Measurements from ENCODE around the gene TCERG1L.

TCERG1L gene

GRCh38 chr10:131068311-131068710, 243.2 kb downstream of the TCERG1L start:
- H2AK5ac ChIP-seq (ENCODE audit: low read length, severe bottlenecking), result no peak overlapping the region
- H3K14ac ChIP-seq (ENCODE audit: low read length in 2 of 2), result no peak overlapping the region
- H3K36me3 ChIP-seq (ENCODE audit: control insufficient read depth in 1 of 2, insufficient read depth in 2 of 2, low read depth in 1 of 2, low read length in 2 of 2), result no peaks in the 10 kb centered on the region
- H3K27me3 ChIP-seq (ENCODE audit: control insufficient read depth in 1 of 2, insufficient read depth in 1 of 2, low read length in 2 of 2), result no peaks in the 10 kb centered on the region
- no peak overlapping the region for H3K4ac ChIP-seq (ENCODE audit: low read depth in 1 of 2, low read length in 2 of 2)
- DNase-seq, result no peak
- no peak overlapping the region for H2BK12ac ChIP-seq (ENCODE audit: low read length in 2 of 2)
- no peak overlapping the region for H2AFZ ChIP-seq (ENCODE audit: low read depth, low read length)
- H4K91ac ChIP-seq (ENCODE audit: low read length), result no peak overlapping the region
- H3K4me3 ChIP-seq (ENCODE audit: insufficient read depth in 1 of 2, low read depth in 1 of 2, low read length in 2 of 2), result no peak overlapping the region
- 90% methylated on average over 16 of the region's 16 CpGs for WGBS
- H3K79me1 ChIP-seq (replicated peaks; ENCODE audit: low read length, poor library complexity, severe bottlenecking), result no peaks in the 10 kb centered on the region
- no peak overlapping the region for H2BK5ac ChIP-seq (ENCODE audit: low read depth, low read length, poor library complexity, severe bottlenecking)
- no peak overlapping the region for H2BK15ac ChIP-seq (ENCODE audit: low read depth, poor library complexity, severe bottlenecking)
- no peak overlapping the region for H3K18ac ChIP-seq (ENCODE audit: low read depth in 1 of 2, low read length in 2 of 2)
- H3K4me1 ChIP-seq (ENCODE audit: control insufficient read depth, insufficient read depth, low read depth, low read length), result no peaks in the 10 kb centered on the region
- H3K9ac ChIP-seq (ENCODE audit: low read length), result no peak overlapping the region
- no peak overlapping the region for H4K8ac ChIP-seq (ENCODE audit: low read length)
- no peaks in the 10 kb centered on the region for H3K9me3 ChIP-seq (ENCODE audit: control insufficient read depth, low read length)
- H2BK120ac ChIP-seq (ENCODE audit: low read depth, low read length), result no peak overlapping the region
- no peak overlapping the region for H3K4me2 ChIP-seq (ENCODE audit: low read length, poor library complexity, severe bottlenecking)
- no peak overlapping the region for H3K23ac ChIP-seq (ENCODE audit: low read length in 2 of 2)
- H3K27ac ChIP-seq (ENCODE audit: low read length, poor library complexity, severe bottlenecking), result no peak overlapping the region

GRCh38 chr10:131067690-131068089, 243.8 kb downstream of the TCERG1L start:
- Histone ChIP-seq H3K4me1 (ENCODE audit: control insufficient read depth, insufficient read depth, low read depth, low read length) (no peaks in the 10 kb centered on the region), H2AFZ (ENCODE audit: low read depth, low read length) (no peak overlapping the region), H3K4ac (ENCODE audit: low read depth in 1 of 2, low read length in 2 of 2) (no peak overlapping the region), H2BK5ac (ENCODE audit: low read depth, low read length, poor library complexity, severe bottlenecking) (no peak overlapping the region), H3K23ac (ENCODE audit: low read length in 2 of 2) (no peak overlapping the region), H2AK5ac (ENCODE audit: low read length, severe bottlenecking) (no peak overlapping the region), H3K14ac (ENCODE audit: low read length in 2 of 2) (no peak overlapping the region), H2BK120ac (ENCODE audit: low read depth, low read length) (no peak overlapping the region), H3K18ac (ENCODE audit: low read depth in 1 of 2, low read length in 2 of 2) (no peak overlapping the region), H3K9me3 (ENCODE audit: control insufficient read depth, low read length) (no peaks in the 10 kb centered on the region), H3K36me3 (ENCODE audit: control insufficient read depth in 1 of 2, insufficient read depth in 2 of 2, low read depth in 1 of 2, low read length in 2 of 2) (no peaks in the 10 kb centered on the region), H3K27ac (ENCODE audit: low read length, poor library complexity, severe bottlenecking) (no peak overlapping the region), H4K91ac (ENCODE audit: low read length) (no peak overlapping the region), H2BK15ac (ENCODE audit: low read depth, poor library complexity, severe bottlenecking) (no peak overlapping the region), H2BK12ac (ENCODE audit: low read length in 2 of 2) (no peak overlapping the region), H3K79me1 (replicated peaks; ENCODE audit: low read length, poor library complexity, severe bottlenecking) (no peaks in the 10 kb centered on the region), H4K8ac (ENCODE audit: low read length) (no peak overlapping the region), H3K9ac (ENCODE audit: low read length) (no peak overlapping the region), H3K4me2 (ENCODE audit: low read length, poor library complexity, severe bottlenecking) (no peak overlapping the region), H3K27me3 (ENCODE audit: control insufficient read depth in 1 of 2, insufficient read depth in 1 of 2, low read length in 2 of 2) (no peaks in the 10 kb centered on the region), H3K4me3 (ENCODE audit: insufficient read depth in 1 of 2, low read depth in 1 of 2, low read length in 2 of 2) (no peak overlapping the region)
- no peak for DNase-seq
- 73% methylated on average over 2 of the region's 4 CpGs for WGBS

- Histone ChIP-seq H3K36me3 (ENCODE audit: control insufficient read depth in 1 of 2, insufficient read depth in 2 of 2, low read depth in 1 of 2, low read length in 2 of 2) (no peaks in the 10 kb centered on the region), H3K4me1 (ENCODE audit: control insufficient read depth, insufficient read depth, low read depth, low read length) (no peaks in the 10 kb centered on the region), H4K8ac (ENCODE audit: low read length) (no peak overlapping the region), H3K4ac (ENCODE audit: low read depth in 1 of 2, low read length in 2 of 2) (no peak overlapping the region), H3K9ac (ENCODE audit: low read length) (no peak overlapping the region), H2BK120ac (ENCODE audit: low read depth, low read length) (no peak overlapping the region), H4K91ac (ENCODE audit: low read length) (no peak overlapping the region), H3K4me2 (ENCODE audit: low read length, poor library complexity, severe bottlenecking) (peak overlapping the region; percentile 19), H3K4me3 (ENCODE audit: insufficient read depth in 1 of 2, low read depth in 1 of 2, low read length in 2 of 2) (no peak overlapping the region), H2BK5ac (ENCODE audit: low read depth, low read length, poor library complexity, severe bottlenecking) (no peak overlapping the region), H2BK15ac (ENCODE audit: low read depth, poor library complexity, severe bottlenecking) (no peak overlapping the region), H2BK12ac (ENCODE audit: low read length in 2 of 2) (no peak overlapping the region), H3K27me3 (ENCODE audit: control insufficient read depth in 1 of 2, insufficient read depth in 1 of 2, low read length in 2 of 2) (no peaks in the 10 kb centered on the region), H3K27ac (ENCODE audit: low read length, poor library complexity, severe bottlenecking) (no peak overlapping the region), H3K9me3 (ENCODE audit: control insufficient read depth, low read length) (no peaks in the 10 kb centered on the region), H2AFZ (ENCODE audit: low read depth, low read length) (no peak overlapping the region), H3K14ac (ENCODE audit: low read length in 2 of 2) (no peak overlapping the region), H3K79me1 (replicated peaks; ENCODE audit: low read length, poor library complexity, severe bottlenecking) (no peaks in the 10 kb centered on the region), H3K23ac (ENCODE audit: low read length in 2 of 2) (no peak overlapping the region), H2AK5ac (ENCODE audit: low read length, severe bottlenecking) (no peak overlapping the region), H3K18ac (ENCODE audit: low read depth in 1 of 2, low read length in 2 of 2) (no peak overlapping the region)
- WGBS, result 52% methylated on average over 5 of the region's 5 CpGs
- no peak for DNase-seq
Observed at GRCh38 chr10:131065673-131066305, 245.7 kb downstream of the TCERG1L start.

- no peak overlapping the region for H3K4me2 ChIP-seq (ENCODE audit: low read length, poor library complexity, severe bottlenecking)
- no peak overlapping the region for H3K18ac ChIP-seq (ENCODE audit: low read depth in 1 of 2, low read length in 2 of 2)
- no peaks in the 10 kb centered on the region for H3K79me1 ChIP-seq (replicated peaks; ENCODE audit: low read length, poor library complexity, severe bottlenecking)
- no peak overlapping the region for H3K23ac ChIP-seq (ENCODE audit: low read length in 2 of 2)
- no peak overlapping the region for H3K4ac ChIP-seq (ENCODE audit: low read depth in 1 of 2, low read length in 2 of 2)
- no peak overlapping the region for H2AK5ac ChIP-seq (ENCODE audit: low read length, severe bottlenecking)
- no peak overlapping the region for H4K91ac ChIP-seq (ENCODE audit: low read length)
- no peaks in the 10 kb centered on the region for H3K4me1 ChIP-seq (ENCODE audit: control insufficient read depth, insufficient read depth, low read depth, low read length)
- no peak overlapping the region for H3K14ac ChIP-seq (ENCODE audit: low read length in 2 of 2)
- DNase-seq, result no peak
- peaks cover 7% of the 10 kb centered on the region for H3K9me3 ChIP-seq (ENCODE audit: control insufficient read depth, low read length)
- H2BK12ac ChIP-seq (ENCODE audit: low read length in 2 of 2), result no peak overlapping the region
- no peaks in the 10 kb centered on the region for H3K36me3 ChIP-seq (ENCODE audit: control insufficient read depth in 1 of 2, insufficient read depth in 2 of 2, low read depth in 1 of 2, low read length in 2 of 2)
- H2AFZ ChIP-seq (ENCODE audit: low read depth, low read length), result no peak overlapping the region
- H3K4me3 ChIP-seq (ENCODE audit: insufficient read depth in 1 of 2, low read depth in 1 of 2, low read length in 2 of 2), result no peak overlapping the region
- H2BK120ac ChIP-seq (ENCODE audit: low read depth, low read length), result no peak overlapping the region
- H3K27ac ChIP-seq (ENCODE audit: low read length, poor library complexity, severe bottlenecking), result no peak overlapping the region
- H3K9ac ChIP-seq (ENCODE audit: low read length), result no peak overlapping the region
- no peak overlapping the region for H2BK15ac ChIP-seq (ENCODE audit: low read depth, poor library complexity, severe bottlenecking)
- H4K8ac ChIP-seq (ENCODE audit: low read length), result no peak overlapping the region
- H2BK5ac ChIP-seq (ENCODE audit: low read depth, low read length, poor library complexity, severe bottlenecking), result no peak overlapping the region
- no peaks in the 10 kb centered on the region for H3K27me3 ChIP-seq (ENCODE audit: control insufficient read depth in 1 of 2, insufficient read depth in 1 of 2, low read length in 2 of 2)
- 58% methylated on average over 2 of the region's 2 CpGs for WGBS
Observed at GRCh38 chr10:131063311-131063710, 248.2 kb downstream of the TCERG1L start.

Data from mesenchymal stem cell (in vitro differentiated cells and primary cell).